MM.1S (cell line): ENCODE results near the gene EVA1B.

Experiments
- EZH2 ChIP-seq: fragments of 300-600 bp; sonication (generic); optimal IDR thresholded peaks from 2 replicates; pipeline ENCODE3; 2017; ENCODE audit warnings: low read depth, mild to moderate bottlenecking, antibody characterized with exemption, low read length, mixed read lengths
- EZH2phosphoT487 ChIP-seq: fragments of 300-600 bp; sonication (generic); IDR thresholded peaks from 2 replicates; pipeline ENCODE4 v1.6.1; 2018; ENCODE audit warnings: antibody characterized with exemption, low read length
- TF ChIP-seq, protein P1 (sequence below): fragments of 300-600 bp; sonication (generic); IDR thresholded peaks from 2 replicates; pipeline ENCODE4 v1.5.1; 2016; ENCODE audit warnings: antibody characterized with exemption, low read length, mixed read lengths

DNA sequence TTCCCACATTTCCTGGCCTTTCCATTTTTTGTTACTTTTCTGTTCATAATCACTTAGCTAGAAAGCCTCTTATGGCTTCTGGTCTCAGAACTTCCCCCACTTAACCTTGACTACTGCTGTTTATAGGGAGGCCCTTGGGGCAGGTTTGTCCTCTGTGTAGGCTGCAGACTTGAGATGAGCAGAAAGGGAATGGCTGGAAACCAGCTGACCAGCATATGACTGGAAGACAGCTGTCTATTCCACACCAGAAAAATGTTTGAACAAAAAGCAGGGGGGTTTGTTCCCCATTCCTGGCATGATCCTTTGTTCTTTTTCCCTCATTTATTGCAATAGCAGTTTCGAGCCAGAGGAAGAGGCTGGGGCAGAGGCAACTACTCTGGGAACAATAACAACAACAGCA is 22.2 kb downstream of the EVA1B start:
- TF ChIP-seq, protein P1, sequence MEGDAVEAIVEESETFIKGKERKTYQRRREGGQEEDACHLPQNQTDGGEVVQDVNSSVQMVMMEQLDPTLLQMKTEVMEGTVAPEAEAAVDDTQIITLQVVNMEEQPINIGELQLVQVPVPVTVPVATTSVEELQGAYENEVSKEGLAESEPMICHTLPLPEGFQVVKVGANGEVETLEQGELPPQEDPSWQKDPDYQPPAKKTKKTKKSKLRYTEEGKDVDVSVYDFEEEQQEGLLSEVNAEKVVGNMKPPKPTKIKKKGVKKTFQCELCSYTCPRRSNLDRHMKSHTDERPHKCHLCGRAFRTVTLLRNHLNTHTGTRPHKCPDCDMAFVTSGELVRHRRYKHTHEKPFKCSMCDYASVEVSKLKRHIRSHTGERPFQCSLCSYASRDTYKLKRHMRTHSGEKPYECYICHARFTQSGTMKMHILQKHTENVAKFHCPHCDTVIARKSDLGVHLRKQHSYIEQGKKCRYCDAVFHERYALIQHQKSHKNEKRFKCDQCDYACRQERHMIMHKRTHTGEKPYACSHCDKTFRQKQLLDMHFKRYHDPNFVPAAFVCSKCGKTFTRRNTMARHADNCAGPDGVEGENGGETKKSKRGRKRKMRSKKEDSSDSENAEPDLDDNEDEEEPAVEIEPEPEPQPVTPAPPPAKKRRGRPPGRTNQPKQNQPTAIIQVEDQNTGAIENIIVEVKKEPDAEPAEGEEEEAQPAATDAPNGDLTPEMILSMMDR, result no peak
- TF ChIP-seq EZH2phosphoT487 (no peak), EZH2 (no peak)
